Muscle of arm (tissue), 12 donors: ENCODE data around the gene TOX2. TPM values are rescaled to one million over a fixed set of nuclear protein-coding genes. Genes with fewer than 3 reads are reported as not detected.

Source experiments
- DNase-seq: peaks from one replicate; pipeline ENCODE4 v3.0.0-alpha.2; 2013
- polyA plus RNA-seq, 12 donors: library from polyadenylated mRNA; unstranded; fragments of 120-200 nt; gene quantifications; one replicate each; pipeline ENCODE4 v1.2.1, GENCODE V29; 2013; ENCODE audit not compliant: insufficient read length in 12 of 12

Gene TOX2
- polyA plus RNA-seq, 12 donors, result 1.7 to 9.8 (median 3.3) TPM; not detected in 1

DNA sequence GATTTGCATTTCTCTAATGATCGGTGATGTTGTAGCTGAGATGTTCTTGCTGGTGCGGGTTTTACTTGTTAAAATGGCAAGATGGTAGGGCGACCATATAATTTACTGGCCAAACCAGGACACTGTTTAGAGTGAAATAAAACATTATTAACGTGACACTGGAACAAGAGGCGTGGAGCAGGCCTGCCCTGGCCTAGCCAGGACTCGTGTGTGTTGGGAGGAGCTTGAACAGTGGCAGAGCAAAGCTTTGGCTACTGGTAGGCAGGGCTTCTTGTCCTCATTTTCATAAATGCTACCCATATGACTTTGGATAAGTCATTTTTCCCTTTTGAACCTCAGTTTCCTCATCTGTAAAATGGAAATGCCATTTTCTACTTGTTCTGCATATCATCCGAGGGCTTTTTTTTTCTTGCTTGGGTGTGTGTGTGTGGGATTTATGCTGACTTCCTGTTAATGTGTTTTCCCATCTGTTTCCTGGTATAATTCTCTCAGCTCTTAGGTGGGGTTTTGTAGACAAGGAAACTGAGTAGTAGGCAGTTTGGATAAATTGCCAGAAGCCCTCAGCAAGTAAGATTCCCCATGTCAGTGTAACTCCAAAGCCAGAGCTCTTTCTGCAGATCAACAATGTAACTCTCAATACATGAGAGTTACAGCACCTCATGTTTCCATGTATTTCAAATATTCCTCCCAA lies 81.7 kb downstream of the TOX2 start:
- DNase-seq, result no peak

DNA sequence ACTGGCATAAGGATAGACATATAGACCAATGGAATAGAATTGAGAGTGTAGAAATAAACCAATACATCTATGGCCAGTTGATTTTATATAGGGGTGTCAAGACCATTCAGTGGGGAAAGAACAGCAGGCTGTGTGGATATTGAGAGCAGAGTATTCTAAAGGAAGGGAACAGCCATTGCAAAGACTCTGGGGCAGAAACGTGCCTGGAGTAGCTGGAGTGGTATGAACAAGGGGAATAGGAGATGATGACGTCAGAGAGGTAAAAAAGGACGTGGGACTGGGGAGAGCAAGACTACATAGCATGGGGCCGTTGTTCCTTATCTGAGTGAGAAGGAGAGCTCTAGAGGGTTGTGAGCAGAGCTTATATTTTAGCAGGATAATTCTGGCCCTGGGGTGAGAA lies 85.2 kb downstream of the TOX2 start:
- DNase-seq, result no peak

DNA sequence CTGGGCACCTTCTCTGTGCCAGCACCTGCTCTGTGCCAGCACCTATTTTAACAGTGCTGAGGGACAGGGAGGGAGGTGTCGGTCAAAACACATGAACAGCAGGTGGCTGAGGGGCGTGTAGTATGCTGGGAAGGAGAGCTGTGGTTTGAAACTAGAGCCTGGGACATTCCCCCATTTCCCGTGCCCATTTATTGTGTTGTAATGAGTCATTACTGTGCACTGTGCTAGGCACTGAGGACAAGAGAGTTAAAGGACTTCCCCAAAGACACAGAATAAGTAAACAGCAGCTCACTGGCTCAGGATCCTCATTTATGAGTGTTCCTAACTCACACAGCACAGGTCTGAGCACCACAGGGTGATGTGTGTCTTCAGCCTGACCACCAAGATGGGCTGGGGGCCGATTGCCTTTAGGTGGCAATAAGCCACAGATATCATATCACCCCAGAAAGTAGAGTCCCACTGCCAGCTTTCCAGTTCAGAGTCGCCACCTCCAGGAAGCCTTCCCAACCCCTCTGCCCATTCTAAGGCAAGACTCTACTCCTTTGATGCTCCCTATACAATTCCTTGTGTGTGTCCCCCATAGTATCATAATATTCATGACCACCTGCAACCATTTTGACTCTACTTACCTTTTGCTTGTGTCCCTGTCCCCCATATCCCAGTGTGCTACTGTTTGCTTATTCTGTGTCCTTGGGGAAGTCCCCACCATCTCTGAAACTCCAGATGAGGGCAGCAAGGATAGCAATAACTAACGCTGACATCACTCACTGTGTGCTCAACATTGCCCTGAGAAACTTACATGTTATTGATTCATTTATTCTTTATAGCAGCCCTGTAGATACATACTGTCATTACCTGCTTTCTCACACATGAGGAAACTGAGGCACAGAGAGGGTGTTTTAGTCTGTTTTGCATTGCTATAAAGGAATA lies 87.3 kb downstream of the TOX2 start:
- DNase-seq, result no peak

DNA sequence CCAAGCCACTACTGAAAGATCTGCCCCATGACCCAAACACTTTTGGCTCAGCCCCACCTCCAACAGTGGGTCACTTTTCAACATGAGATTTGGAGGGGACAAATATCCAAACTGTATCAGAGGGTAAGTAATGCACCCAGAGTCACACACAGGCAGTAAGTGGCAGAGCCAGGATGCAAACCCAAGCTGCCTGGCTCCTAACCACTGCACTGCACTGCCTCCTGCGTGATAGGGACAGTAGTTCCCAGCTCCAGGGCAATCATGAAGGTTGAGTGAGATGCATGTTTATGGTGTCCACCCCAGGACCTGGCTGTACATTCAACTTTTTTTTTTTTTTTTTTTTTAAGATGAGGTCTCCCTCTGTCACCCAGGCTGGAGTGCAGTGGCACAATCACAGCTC lies 88.2 kb downstream of the TOX2 start:
- DNase-seq, result no peak

DNA sequence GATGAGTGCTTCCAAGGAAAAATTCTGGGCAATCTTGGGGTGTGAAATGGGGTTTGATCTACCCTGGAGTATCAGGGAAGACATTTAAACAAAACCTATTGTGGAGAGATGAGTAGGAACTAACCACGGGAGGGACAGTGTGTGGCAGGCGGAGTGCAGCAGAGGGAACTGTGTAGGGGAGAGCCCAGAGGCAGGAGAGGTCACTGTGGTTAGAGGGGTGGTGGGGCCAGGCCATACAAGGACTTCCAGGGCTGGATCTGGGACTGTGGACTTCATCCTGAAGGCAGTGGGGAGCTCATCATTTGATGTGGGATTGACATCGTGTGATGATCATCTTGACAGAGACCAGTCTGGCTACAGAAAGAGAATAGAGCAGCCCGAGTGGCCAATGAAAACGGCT lies 89.0 kb downstream of the TOX2 start:
- DNase-seq, result no peak

DNA sequence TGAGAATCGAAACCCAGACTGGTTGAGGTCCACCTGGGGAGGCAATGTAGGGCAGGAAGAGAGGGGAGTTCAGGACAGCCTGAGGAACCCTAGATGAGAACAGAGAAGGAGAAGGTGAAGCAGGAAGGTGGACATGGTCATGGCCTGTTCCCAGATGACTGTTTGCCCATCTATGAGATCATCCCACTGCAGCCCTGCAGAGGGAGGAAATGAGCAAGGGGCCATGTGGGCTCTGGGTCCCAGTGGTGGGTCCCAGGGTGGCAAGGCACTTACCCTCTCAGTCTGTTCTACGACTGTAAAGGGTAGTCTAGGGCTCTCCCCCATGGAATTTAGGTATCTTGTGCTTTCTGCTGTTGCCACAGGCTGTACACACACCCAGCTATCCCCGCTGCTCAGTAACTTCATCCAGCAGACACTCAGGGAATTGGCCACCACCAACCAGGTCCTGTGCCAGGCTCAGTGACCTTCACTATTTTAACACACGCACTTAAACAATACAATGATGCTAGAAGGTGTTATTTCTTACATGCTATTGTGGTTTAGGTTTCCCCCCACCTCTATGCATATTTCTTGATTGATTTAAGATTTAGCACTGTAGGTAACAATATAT lies 89.8 kb downstream of the TOX2 start:
- DNase-seq, result no peak

DNA sequence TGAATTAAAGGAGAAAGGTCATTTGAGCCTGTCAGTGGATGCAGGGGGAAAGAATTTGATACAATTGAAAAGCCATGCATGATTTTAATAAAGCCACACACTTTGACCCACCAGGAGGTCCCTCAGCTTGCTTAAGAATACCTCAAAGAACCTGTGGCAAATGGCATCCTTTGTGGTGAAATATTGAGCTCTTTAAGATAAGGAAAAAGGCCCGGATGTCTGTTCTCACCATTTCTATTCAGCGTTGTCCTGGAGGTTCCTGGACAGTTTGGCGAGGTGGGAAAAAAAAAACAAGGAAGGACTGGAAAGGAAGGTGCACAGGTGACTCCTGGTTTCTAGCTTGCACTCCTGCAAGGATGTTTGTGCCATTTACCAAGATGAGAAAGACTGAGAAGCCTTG lies 91.0 kb downstream of the TOX2 start:
- DNase-seq, result no peak

DNA sequence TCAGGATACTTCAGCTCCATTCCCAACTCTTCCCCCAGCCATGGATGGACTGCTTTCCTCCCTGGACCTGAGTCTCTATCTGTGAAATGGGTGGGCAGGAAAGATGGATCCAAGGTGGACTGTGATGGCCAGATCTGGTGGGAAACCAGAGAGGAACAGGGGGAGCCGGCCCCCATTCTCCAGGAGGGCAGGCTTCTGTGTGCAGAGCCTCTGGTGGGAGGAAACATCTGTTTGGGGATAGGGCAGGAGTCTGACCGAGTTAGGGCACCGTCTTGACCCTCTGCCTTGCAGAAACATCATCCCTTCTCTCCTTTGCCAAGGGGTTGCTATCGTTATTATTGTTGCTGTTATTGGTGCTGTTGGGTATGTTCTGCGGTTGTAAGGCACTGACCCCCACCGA lies 91.5 kb downstream of the TOX2 start:
- no peak for DNase-seq

DNA sequence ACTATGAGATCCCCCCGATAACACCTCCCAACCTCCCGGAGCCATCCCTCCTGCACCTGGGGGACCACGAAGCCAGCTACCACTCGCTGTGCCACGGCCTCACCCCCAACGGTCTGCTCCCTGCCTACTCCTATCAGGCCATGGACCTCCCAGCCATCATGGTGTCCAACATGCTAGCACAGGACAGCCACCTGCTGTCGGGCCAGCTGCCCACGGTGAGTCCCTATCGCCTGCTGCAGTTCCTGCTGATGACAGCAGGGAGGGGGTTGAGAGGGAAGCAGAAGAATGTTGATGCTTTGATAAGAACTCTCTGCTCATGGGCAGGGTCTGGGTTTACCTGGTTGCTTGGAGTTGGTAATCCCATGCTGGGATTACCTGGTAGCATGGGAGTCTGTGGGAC lies 91.9 kb downstream of the TOX2 start:
- DNase-seq, result no peak

DNA sequence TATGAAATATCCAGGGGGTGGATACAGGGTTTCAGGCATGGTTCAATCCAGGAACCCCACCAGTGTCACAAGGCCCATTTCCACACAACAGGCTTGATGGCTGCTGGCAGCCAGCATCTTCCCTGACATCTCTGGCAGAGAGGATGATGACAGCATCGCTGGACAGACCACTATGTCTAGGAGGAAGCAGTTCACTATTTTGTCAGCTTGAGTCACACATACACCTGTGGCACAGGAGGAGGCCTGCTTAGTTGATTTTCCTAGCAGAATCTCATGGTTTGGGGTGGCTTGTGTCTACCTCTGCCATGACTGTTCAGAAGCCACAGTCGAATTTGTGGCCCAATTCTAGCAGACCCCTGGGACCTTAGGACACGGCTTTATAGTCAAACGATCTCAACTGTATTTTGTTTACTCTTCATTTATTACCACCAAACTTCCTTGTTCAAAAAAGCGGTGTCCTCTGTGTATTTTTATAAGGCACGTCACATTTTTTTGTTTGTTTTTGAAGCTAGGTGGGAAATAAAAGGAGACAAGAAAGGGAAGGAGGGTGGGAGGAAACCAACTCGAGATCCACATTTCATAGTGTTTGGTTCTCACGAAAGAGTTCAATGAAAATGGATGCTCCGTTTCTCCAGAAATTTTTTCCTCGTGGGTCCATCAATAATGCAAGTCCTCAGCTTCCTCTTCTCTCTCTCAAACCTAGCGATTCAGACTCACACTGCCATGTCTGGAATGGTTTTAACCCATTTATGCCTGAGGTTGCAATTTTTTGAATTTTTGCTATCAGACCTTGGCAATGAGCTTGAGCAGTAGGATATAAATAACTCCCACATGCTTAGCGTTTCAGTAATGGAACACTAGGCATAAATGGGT lies 94.4 kb downstream of the TOX2 start:
- DNase-seq, result no peak

DNA sequence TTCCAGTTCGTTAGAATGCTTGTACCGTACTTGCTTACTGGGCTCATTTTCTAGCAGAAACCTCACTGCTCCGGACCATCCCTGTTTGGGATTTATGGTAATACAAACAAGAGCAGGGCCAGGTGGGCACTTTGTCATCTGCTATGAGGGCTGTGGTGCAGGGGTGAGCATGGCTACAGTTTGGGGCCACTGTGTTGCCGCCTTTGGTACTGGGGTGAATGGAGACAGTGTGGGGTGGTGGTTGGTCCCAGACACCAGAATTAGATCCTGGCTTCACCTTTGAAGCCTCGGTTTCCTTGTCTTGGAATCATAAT lies 95.0 kb downstream of the TOX2 start:
- no peak for DNase-seq

DNA sequence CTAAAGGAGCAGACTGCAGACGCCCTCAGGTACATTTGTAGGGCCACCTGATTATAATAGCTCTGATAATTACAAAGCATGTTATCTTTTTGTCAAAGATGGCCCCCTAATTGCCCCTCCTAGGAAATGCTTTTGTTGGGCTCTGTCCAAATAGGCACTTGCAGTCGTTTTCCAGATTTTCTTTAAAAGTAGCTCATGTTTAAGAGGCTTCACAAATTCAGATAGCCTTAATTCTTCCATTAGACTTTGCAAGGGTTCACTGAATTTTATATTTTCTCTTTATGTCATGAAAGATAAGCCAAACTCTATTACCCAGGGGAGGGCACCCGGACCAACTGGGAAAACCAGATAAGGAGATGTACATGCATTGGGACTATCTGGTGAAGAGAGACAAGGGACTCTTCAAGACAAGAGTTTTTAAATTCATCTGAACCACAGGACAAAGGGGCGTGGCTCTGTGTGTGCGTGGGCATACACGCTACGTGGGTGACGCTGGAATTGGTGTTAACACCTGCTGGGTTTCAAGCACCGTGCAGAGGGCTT lies 95.6 kb downstream of the TOX2 start:
- no peak for DNase-seq

DNA sequence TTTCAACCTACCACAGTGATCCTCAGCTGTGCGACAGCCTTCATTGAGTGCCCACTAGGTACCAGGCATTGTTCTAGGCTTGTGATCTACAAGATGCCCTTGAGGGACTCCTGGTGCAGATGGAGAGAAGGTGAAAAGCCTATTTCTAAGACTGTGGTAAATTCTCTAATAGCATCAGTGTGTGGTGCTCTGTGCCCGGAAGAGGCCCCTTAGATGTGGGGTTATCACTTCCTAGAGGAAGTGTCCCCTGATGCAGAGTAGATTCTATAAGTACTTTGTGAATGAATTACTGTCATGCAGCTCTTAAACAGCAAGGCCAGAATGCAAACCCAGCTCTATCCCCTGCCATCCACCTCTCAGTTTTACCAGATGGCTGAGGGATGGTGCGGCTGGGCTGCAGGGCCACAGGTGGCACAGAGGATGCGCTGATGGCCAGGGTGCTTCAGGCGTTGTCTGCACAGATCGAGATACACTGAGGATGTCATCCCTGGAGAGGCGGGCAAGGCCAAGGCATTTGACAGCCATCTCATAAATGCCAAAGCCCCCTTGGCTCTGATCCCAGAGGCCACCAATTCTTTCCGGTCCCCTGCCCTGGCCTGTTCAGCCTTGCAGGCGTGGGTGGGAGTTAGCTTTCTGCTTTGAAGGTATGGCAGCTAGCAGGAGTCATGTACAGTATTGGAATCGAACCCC lies 96.7 kb downstream of the TOX2 start:
- no peak for DNase-seq

DNA sequence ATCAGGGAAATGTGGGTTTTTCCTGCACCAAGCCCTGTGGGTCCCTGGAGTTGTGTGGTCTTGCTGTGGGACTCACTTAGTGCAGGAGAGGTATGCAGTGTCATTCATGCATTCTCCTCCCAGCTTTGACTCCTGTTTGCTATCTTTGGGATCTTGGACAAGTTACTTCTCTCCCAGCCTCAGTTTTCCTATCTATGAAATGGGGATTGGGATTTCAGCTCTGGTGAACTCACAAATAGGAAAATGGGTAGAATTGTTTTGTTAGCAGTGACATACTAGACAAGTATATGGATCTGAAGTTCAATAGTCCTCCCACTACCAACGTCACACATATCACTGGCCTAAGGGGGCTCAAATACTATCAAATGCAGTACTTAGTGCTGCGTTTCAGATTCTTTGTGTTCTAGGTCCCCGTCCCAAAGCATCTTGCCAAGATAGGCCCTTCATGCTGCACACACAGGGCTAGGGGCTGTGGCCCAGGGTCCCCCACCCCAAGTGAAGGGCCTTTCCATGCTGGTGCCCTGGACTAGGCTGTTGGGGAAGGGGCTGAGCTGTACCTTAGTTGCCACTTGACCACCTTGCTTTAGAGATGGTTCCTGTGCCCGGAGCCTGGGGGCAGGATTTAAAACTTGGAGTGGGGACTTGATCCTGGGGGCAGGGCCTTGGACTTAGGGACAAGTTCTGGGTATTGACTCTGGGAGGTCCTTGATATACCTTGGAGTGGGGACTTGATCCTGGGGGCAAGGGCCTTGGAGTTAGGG lies 98.0 kb downstream of the TOX2 start:
- no peak for DNase-seq

DNA sequence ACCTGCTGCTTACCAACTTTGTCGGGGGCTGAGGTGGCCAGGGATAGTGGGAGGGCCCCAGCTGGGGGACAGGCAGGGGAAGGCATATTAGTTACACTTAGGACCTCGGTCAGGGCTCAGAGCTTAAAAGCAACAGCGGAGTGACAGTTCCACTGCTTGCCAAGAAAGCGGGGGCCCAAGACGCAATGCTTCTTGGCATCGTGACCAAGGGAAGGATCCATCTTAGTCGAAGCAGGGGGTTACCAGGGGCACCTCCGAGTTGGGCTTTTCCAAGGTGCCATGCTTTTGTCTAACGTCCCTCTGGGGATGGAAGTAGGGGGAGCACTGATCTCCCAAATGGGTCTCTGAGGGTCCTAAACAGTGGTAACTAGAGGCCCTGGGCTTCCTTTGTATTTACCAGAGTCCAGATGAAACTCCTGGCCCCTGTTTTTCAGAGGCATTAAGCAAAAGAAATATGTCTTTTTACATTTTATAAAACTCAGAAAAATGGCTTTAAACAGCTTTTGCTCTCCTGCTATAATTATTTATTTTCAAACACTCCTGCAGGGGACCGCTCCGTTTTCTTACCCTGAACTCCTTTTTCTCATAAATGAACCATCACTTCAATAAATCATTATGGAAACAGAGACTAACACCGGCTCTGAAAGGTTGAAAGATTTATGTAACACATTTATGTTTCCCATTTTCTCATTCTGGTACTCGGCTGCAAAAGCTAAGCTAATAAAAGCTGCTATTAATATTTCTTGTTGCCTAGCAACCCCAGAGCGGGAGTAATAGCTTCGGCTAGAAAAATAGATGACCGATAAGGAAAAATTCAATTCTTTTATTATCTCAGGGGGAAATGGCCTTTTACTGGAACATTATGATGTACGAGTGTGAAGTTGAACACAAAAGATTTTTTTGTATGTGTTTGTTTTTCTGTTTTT lies 100.4 kb downstream of the TOX2 start:
- peak; percentile 29 for DNase-seq

DNA sequence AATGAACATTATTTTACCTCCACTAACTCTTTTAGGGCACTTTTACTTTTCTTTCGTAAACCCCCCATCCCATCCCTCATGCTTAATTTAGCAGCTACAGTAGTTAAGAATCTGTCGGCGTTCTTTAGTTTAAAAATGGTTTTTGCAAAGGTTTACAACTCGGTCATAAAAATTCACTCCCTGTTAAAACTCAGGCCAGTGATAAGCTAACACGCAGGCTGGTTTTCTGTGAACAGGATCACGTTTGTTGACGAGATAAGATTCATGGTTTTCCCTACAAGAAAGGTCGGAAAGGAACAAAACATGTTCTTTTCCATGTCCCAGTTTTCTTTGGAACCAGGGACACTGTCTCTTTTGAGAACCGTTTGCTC lies 101.1 kb downstream of the TOX2 start:
- DNase-seq, result no peak

DNA sequence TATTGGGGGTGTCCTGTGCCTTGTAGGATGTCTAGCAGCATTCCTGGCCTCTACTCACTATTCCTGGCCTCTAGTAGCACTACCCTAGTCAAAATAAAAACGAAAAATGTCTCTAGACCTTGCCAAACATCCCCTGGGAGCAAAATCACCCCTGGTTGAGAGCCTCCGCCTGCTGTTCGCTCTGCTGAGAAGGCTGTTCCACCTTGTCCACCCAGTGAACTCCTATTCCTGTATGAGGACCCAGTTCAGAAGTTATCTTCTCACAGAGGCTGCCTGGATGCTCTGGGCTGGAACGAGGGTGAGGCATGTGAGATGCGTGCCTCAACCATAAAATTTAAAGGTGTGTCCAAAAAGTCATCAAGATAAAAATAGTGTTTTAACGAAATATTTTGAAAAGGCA lies 101.9 kb downstream of the TOX2 start:
- DNase-seq, result no peak

DNA sequence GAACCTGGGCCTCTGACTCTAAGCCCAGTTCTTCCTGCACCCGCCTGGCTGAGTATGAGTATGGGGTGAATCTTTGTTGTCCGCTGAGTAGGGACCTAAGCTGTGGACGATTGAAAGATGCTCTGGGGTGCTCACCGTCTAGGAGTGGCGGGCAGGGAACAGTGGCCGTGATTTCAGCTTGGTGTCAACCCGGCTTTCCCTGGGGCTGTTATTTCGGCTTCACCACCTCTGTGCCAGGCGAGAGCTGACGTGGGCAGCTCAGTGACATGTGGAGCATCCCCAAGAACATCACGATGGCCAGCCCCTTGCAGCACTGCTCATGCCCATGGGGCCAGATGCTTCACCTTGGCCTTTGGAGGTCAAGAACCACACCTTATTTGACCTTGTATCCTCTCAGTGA lies 102.6 kb downstream of the TOX2 start:
- no peak for DNase-seq

DNA sequence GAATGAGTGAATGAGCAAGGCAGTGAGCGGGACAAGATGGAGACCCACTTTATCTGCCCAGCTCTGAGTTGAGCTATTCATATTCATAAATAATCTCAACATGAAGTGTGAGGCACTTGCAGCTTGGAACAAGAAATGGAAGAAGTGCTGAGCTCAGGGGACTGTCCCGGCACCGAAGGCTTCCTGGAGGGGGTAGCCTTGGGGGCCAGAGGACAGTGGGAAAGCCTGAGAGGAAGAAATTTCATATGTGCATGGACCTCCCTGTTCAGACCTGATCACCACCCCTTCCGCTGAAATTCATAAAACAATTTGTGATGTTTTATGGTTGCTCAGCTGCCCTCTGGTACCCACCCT lies 103.2 kb downstream of the TOX2 start:
- no peak for DNase-seq
